Forelimb muscle (tissue), 1 donor: Measurements from ENCODE around the gene C6orf62. TPM values are rescaled to one million over a fixed set of nuclear protein-coding genes. Genes with fewer than 3 reads are reported as not detected.
"Not testable (repeated sequence)": the region's sequence is repeated elsewhere in the genome, so short reads cannot be mapped to it uniquely, and the experiment has no call there.

ENCODE experiments used
- DNase-seq: peaks from one replicate; pipeline ENCODE4 v3.0.0-alpha.2; 2013; ENCODE audit warnings: low read depth
- polyA plus RNA-seq: library from polyadenylated mRNA; unstranded; fragments of 120-200 nt; gene quantifications from one replicate; pipeline ENCODE4 v1.2.1, GENCODE V29; 2013; ENCODE audit not compliant: insufficient read length

The C6orf62 gene
- polyA plus RNA-seq, 1 donor, result 76.3 TPM

GRCh38 chr6:24743265-24743943 is 24.4 kb upstream of the C6orf62 start:
- DNase-seq, result no peak

- no peak for DNase-seq
Observed at GRCh38 chr6:24742216-24742738, 23.3 kb upstream of the C6orf62 start.

GRCh38 chr6:24740861-24741260 is 21.9 kb upstream of the C6orf62 start:
- no peak for DNase-seq

- no peak for DNase-seq
Observed at GRCh38 chr6:24738741-24739140, 19.8 kb upstream of the C6orf62 start.

- DNase-seq, result not testable (repeated sequence)
Observed at GRCh38 chr6:24734710-24735109, 15.8 kb upstream of the C6orf62 start.

DNA sequence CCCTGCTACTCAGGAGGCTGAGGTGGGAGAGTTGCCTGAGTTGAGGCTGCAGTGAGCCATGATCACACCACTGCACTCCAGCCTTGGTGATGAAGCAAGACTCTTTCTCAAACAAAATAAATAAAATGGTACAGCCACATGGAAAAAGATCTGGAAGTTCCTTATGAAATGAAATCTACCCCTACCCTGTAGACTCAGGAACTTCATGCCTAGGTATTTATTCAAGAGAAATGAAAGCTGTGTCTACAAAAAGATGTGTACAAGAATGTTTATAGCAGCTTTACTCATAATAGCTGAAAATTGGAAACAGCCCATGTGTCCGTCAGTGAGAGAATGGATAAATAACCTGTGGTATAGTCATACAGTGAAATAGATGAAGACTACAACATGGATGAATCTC is 15.2 kb upstream of the C6orf62 start:
- DNase-seq, result no peak

DNA sequence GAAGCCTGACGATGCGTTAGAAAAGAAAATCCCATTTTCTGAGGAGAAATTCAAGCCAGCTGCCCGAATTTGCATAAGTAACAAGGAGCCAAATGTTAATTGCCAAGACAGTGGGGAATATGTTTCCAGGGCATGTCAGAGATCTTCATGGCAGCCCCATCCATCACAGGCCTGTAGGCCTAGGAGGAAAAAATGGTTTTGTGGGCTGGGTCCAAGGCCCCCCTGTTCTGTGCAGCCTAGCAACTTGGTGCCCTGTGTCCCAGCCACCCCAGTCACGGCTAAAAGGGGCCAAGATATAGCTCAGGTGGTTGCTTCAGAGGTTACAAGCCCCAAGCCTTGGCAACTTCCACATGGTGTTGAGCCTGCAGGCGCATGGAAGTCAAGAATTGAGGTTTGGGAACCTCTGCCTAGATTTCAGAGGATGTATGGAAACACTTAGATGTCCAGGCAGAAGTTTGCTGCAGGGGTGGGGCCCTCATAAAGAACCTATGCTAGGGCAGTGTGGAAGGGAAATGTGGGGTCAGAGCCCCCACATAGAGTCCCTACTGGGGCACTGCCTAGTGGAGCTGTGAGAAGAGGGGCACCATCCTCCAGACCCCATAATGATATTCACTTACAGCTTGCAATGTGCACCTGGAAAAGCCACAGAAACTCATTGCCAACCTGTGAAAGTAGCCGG is 12.6 kb upstream of the C6orf62 start:
- DNase-seq, result not testable (repeated sequence)

DNA sequence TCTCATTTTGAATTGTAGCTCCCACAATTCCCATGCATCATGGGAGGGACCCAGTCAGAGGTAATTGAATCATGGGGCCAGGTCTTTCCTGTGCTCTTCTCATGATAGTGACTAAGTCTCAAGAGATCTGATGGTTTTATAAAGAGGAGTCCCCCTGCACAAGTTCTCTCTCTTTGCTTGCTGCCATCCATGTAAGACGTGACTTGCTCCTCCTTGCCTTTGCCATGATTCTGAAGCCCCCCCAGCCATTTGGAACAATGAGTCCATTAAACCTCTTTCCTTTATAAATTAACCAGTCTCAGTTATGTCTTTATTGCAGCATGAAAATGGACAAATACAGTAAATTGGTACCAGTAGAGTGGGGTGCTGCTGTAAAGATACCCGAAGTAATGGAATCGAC is 11.7 kb upstream of the C6orf62 start:
- not testable (repeated sequence) for DNase-seq

- no peak for DNase-seq
Observed at GRCh38 chr6:24723270-24723669, 4.3 kb upstream of the C6orf62 start.

GRCh38 chr6:24721461-24722215 is 2.7 kb upstream of the C6orf62 start:
- DNase-seq, result no peak

DNA sequence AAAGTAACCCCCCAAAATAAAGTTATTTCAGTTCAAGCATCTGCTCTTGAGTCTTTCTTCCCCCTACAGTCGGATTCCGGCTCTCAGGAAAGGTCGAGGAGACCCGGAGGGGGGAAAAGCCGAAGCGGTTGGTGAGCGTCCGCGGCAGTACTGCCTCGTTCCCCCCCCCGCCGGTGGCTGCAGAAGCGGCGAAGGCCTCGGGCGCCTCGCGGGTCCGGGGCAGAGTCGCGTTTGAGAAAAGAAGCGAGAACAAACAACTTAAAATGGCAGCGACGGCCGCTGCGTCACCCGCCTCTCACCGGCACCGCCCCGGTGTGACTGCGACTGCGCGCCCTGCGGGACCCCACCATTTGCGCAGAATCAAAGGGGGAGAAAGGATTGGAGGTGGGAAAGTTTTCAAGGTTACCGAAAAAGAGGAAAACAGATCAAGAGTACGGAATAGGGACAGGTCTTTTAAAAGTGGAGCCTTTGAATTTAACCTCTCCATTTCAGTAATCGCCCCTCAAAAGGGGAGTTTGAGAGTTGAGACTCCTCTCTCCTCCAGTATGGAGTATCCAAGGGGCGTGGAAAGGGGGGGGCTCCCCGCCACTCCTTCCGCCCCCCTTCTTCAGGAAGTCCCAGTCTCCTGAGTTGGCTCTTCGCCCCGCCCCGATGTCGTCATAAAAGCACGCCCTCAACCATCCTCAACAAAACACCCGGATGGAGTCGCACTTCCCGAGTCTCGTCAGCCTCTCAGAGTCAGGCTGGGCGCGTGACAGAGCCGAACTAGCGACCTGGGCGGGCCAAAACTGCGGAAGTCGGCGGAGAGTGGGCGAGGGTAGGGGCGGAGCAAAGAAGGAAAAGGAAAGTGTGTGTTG is 1.9 kb upstream of the C6orf62 start:
- peak; percentile 99 for DNase-seq

GRCh38 chr6:24720131-24720603 is 1.2 kb upstream of the C6orf62 start:
- DNase-seq, result no peak

- DNase-seq, result no peak
Observed at GRCh38 chr6:24718449-24719124, 367 bp downstream of the C6orf62 start.

DNA sequence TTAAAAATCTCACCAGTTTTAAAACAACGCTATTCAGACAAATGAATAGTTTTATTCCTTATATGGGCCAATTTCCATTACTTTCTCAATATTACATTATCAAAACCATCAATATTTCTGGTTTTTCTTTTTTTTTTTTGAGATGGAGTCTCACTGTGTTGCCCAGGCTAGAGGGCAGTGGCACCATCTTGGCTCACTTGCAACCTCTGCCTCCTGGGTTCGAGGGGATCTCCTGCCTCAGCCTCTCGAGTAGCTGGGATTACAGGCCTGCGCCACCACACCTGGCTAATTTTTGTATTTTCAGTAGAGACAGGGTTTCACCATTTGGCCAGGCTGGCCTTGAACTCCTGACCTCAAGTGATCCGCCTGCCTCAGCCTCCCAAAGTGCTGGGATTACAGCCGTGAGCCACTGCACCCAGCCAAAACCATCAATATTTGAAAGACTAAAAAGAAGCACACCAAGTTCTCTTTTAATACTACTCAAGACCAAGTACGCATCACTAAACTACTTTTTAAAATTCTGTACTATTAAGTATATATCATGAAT is 2.3 kb downstream of the C6orf62 start:
- DNase-seq, result not testable (repeated sequence)

- no peak for DNase-seq
Observed at GRCh38 chr6:24710519-24711303, 8.2 kb downstream of the C6orf62 start.

GRCh38 chr6:24709014-24709711 is 9.8 kb downstream of the C6orf62 start:
- DNase-seq, result no peak

DNA sequence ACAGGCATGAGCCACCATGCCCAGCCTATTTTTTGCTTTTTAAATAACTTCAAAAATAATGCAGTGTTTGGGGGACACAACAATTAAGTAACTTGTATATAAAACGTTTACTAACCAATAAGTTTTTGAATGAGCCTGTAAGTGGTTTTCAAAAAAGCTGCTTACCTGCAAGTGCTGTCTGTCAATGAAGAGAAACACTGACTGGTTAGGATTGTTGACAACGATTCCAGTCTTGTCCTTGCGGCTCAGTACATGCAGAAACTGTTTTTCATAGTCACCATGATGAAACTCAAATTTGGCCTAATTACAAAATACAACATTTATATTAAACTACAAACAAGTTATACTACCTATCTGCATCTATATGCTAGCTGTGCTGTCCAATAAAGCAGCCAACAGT is 10.3 kb downstream of the C6orf62 start:
- no peak for DNase-seq

DNA sequence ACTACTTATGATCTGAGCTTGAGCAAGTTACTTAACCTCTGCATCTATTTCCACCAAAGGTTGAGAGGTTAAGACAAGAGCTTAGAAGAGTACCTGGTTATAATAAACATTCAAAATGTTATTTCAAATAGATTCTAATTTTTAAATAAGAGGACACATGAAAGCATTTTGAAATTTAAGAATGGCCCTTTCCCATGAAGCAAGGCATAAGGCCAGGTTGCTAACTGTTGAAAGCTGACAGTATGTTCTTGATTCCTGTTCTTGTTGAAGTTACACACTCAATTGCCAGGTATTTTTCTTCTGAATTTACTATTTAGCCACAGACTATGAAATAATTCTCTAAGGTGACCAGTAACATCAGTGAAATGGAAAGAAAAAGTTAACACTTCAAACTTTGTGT is 14.5 kb downstream of the C6orf62 start:
- DNase-seq, result no peak

GRCh38 chr6:24702720-24703282 is 16.2 kb downstream of the C6orf62 start:
- DNase-seq, result no peak
